Measurements from ENCODE around the gene CFAP68.
A peak's percentile ranks its signal among the peaks of the same experiment; 100 is the strongest.

Gene CFAP68, protein sequence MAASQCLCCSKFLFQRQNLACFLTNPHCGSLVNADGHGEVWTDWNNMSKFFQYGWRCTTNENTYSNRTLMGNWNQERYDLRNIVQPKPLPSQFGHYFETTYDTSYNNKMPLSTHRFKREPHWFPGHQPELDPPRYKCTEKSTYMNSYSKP

GRCh38 chr11:111878849-111879636 lies at the start of gene CFAP68, which contains the start of gene FDXACB1:
Gene CFAP68 (plus strand): TSS chr11:111879541. CDS start chr11:111879561, 20 bp downstream.
Gene FDXACB1 (minus strand): TSS chr11:111879165. CDS start chr11:111879132, 33 bp downstream.
- peak; percentile 77 for DNase-seq

DNA sequence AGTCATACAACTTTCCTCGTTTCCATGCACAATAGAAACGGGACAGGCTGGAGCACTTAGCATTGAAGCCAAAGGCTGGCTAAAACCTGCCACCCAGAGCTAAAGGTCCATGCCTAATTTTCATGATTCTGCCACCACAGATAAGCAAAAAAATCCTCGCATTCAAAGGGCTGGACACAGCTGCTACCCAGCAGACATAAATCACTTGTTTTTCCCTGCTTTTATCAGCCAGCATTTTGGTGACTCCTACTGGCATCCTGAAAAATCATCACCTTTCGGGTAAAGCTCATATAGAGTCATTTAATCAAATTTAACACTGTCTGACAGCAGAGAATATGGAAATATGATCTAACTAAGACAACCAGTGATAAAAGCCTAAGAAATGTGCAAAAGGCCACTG lies 45.8 kb upstream of the CFAP68 start:
- peak; percentile 5 for DNase-seq

DNA sequence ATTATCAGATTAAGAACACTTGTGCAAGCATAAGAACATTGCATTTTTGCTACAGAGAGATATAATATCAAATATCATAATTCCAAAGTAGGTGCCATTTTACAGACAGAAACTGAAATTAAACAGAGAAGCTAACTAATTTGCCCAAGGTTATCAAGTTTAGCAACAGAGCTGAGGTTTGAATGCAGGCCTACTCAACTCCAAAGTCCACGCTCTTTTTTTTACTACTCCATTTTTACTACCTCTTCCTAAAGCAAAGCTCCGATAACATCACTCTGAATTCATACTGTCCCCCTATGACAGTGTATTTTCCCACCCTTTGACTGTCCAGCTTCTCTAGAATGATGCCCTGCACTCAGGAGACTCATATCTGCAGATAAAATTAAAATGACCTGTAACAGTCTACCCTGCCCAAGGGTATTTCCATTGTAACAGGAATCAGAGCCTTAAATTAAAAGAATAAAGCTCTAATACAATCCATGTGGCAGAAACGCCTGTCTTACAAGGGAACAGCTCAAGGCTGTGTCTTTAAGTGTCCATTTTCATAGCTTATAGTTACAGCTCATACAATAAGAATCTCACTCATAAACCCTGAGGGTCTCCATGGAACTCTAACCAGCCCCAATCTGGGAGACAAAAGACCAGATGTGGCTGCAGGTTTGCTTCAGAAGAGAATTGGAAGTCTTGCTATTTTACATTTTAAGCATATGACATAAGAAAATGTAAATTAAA lies 44.7 kb upstream of the CFAP68 start:
- no peak for DNase-seq

- DNase-seq = no peak
Measured at GRCh38 chr11:111835665-111836064, 43.7 kb upstream of the CFAP68 start.

- DNase-seq = no peak
Measured at GRCh38 chr11:111836162-111836561, 43.2 kb upstream of the CFAP68 start.

DNA sequence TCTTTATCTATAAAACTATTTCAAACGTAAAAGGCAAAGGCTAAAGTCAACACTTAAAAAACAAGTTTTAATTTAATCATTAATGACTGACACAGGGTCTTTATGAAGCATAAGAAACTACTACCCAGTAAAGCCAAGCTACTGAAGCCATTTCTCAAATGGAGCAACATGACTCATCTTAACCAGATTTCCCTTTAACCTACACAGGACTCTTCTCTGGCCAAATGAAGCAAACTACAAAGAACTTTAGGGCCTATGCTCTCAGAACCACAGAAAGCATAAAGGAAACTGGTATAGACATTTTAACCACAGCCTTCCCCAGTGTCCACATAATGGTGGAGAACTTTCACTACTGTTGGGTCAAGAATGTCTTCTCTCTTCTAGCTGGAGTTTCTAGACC lies 42.6 kb upstream of the CFAP68 start:
- DNase-seq = no peak

GRCh38 chr11:111837366-111837891 lies 41.9 kb upstream of the CFAP68 start:
- no peak for DNase-seq

GRCh38 chr11:111838054-111838453 lies 41.3 kb upstream of the CFAP68 start:
- DNase-seq = no peak

DNA sequence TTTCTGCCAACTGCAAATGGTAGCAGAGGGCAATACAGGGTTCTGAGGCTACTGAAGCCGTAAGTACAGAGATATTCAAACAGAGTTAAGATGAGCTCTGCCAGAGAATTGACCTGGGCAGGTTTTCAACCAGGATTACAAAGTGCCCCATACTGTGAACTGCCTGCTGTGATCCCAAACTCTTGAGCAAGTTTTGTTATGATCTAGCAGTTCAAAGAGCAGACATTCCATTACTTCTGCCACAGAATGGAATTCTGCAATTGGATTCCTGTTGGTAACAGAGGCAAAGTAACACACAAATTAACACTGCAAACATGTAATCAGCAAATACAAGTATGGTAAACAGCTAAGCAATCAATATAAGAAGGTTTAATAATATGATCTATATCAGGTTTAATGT lies 39.2 kb upstream of the CFAP68 start:
- no peak for DNase-seq

GRCh38 chr11:111841370-111842053 lies 37.8 kb upstream of the CFAP68 start:
- DNase-seq = peak; percentile 39

DNA sequence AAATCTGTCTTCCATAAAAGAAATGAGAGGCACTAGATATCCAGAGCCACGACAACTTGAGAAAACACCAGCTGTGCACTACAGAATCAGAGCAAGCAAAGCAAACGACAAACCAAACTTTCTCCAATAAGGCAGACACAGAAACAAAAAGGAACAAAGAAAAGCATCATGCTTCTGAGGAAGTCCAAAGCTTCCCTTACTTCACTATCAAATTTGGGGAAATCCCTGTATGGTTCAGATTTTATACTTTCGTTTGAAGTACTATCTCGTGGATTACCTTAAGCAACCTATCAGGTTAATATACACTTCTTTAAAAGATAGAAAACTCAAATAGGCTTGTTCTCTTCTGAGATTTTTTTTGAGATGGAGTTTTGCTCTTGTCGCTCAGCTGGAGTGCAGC lies 35.7 kb upstream of the CFAP68 start:
- no peak for DNase-seq

- DNase-seq = no peak
Measured at GRCh38 chr11:111845276-111846028, 33.9 kb upstream of the CFAP68 start.

- no peak for DNase-seq
Measured at GRCh38 chr11:111846063-111846462, 33.3 kb upstream of the CFAP68 start.

GRCh38 chr11:111846636-111847035 lies 32.7 kb upstream of the CFAP68 start:
- DNase-seq = no peak

GRCh38 chr11:111849631-111850030 lies 29.7 kb upstream of the CFAP68 start:
- DNase-seq = no peak

DNA sequence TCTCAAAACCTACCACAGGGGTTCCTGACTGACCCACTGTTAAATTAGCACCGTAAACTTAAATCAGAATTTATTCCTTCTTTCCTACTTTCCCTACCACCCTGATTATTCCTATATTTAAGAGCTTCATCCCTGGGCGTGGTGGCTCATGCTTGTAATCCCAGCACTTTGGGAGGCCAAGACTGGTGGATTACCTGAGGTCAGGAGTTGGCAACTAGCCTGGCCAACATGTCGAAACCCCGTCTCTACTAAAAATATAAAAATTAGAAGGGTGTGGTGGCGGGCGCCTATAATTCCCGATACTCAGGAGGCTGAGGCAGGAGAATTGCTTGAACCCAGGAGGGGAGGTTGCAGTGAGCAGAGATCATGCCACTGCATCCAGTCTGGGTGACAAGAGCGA lies 28.3 kb upstream of the CFAP68 start:
- DNase-seq = no peak

DNA sequence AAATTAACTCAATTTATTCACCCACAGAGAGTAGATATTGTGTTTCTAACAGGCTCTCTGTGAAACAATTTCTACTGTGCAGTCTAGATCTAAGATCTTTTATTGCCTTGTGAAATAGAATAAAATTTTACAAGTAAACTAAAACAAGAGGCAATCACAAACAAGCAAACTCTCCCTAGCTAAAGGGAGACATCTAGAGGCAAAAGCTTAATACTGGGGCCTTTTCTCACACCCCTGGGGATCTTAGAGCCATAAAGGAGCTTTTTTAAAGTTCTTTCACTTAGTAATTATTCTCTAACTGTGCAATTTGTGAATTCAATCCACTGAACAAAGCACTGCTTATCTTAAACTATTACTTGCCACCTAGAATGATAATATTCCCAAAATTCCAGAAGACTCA lies 27.7 kb upstream of the CFAP68 start:
- no peak for DNase-seq

- no peak for DNase-seq
Measured at GRCh38 chr11:111852103-111852502, 27.2 kb upstream of the CFAP68 start.

- no peak for DNase-seq
Measured at GRCh38 chr11:111855506-111855905, 23.8 kb upstream of the CFAP68 start.

GRCh38 chr11:111860257-111860656 lies 19.1 kb upstream of the CFAP68 start:
- no peak for DNase-seq

GRCh38 chr11:111870113-111870512 lies 9.2 kb upstream of the CFAP68 start:
- DNase-seq = no peak

GRCh38 chr11:111870522-111870885 lies 8.8 kb upstream of the CFAP68 start:
- DNase-seq = no peak
